GM19240 (cell line): ENCODE measurements around the gene TRAPPC10.
A peak's percentile ranks its signal among the peaks of the same experiment; 100 is the strongest.

Experiments
- DNase-seq: peaks from one replicate; pipeline ENCODE4 v3.0.0; 2011; ENCODE audit warnings: low spot score; ENCODE audit not compliant: insufficient read length

TRAPPC10 gene

GRCh38 chr21:44065428-44065827 is 53.3 kb downstream of the TRAPPC10 start:
- peak; percentile 64 for DNase-seq

- DNase-seq, result no peak
Measured at GRCh38 chr21:44066116-44066515, 54.0 kb downstream of the TRAPPC10 start.

- no peak for DNase-seq
Measured at GRCh38 chr21:44067011-44067839, 55.1 kb downstream of the TRAPPC10 start.

- DNase-seq, result no peak
Measured at GRCh38 chr21:44070391-44070790, 58.3 kb downstream of the TRAPPC10 start.

GRCh38 chr21:44071359-44072104 is 59.4 kb downstream of the TRAPPC10 start:
- no peak for DNase-seq

- no peak for DNase-seq
Measured at GRCh38 chr21:44072111-44072510, 60.0 kb downstream of the TRAPPC10 start.

- DNase-seq, result no peak
Measured at GRCh38 chr21:44074315-44074958, 62.3 kb downstream of the TRAPPC10 start.

- no peak for DNase-seq
Measured at GRCh38 chr21:44076316-44076715, 64.2 kb downstream of the TRAPPC10 start.

GRCh38 chr21:44078411-44078981 is 66.4 kb downstream of the TRAPPC10 start:
- DNase-seq, result no peak

GRCh38 chr21:44079446-44079845 is 67.3 kb downstream of the TRAPPC10 start:
- no peak for DNase-seq

GRCh38 chr21:44079846-44080245 is 67.7 kb downstream of the TRAPPC10 start:
- DNase-seq, result no peak

- DNase-seq, result no peak
Measured at GRCh38 chr21:44082648-44083440, 70.7 kb downstream of the TRAPPC10 start.

- DNase-seq, result no peak
Measured at GRCh38 chr21:44083631-44084291, 71.7 kb downstream of the TRAPPC10 start.

- no peak for DNase-seq
Measured at GRCh38 chr21:44084496-44085241, 72.6 kb downstream of the TRAPPC10 start.

GRCh38 chr21:44085491-44086321 is 73.6 kb downstream of the TRAPPC10 start:
- no peak for DNase-seq

- DNase-seq, result no peak
Measured at GRCh38 chr21:44086636-44087425, 74.7 kb downstream of the TRAPPC10 start.

GRCh38 chr21:44087426-44088400 is 75.6 kb downstream of the TRAPPC10 start:
- DNase-seq, result no peak
